HL-60 (cell line): ENCODE measurements around the gene PRRT3.

ENCODE experiments used
- CTCF ChIP-seq: IDR thresholded peaks from one replicate; pipeline ENCODE4 v1.5.1; 2011; ENCODE audit warnings: low read length, control low read depth, inconsistent platforms; ENCODE audit not compliant: insufficient read depth
- GABPA ChIP-seq: IDR thresholded peaks from 2 replicates; pipeline ENCODE4 v1.6.1; 2012; ENCODE audit warnings: low read depth

- TF ChIP-seq GABPA = no peak
- TF ChIP-seq CTCF = no peak
Observed at GRCh38 chr3:9955067-9955502, 2.9 kb upstream of the PRRT3 start.
